ENCODE data around the gene ACTG1.

The ACTG1 gene

DNA sequence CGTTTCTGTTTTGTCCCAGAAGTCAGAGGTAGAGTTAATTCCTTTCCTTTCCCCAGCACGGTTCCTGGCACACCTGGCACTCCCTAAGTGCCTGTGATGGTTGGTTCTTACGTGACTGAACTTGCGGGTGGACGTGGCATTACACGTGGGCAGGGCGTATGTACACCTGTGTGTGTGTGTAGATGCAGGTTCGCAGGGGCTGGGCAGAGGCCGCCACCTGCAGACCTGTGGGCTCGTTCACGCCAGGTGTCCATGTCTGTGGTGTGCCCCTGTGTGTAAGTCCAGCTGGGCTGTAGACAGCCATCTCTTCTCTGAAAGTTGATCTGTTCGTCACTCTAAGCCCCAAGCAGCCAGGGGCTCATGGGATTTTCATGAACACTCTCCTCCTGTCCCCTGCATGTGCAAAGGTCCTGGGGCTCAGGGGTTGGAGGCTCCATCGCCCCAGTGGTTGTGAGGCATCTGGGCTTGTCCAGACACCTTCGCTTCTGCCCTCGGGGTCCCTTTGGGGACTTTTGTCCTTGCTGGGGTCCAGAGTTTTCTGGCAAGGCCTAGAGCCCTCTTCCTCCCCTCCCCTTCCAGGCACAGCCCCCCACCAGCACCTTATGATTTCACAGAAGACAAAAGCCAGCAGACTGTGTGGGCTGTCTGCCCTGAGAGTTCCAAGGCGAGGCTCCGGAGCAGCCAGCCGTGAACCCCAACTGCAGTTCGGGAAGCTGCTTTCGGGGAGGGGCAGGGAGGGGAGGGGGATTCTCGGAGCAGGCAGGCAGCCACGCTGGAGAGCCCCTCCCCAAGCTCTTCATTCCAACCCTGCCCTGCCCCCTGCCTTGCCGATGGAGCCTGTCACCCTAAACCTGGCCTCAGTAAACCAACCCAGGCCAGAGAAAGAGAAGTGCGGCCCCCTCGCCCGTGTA is 10.1 kb upstream of the ACTG1 start:
- H3K9ac ChIP-seq (ENCODE audit: low read length in 2 of 2), result no peak overlapping the region
- no peaks in the 10 kb centered on the region for H3K9me3 ChIP-seq (ENCODE audit: control insufficient read depth in 2 of 2, low read length in 2 of 2)
- no peaks in the 10 kb centered on the region for H3K36me3 ChIP-seq (ENCODE audit: control insufficient read depth in 2 of 2, insufficient read depth in 2 of 2, low read length in 2 of 2)
- H3K27me3 ChIP-seq (ENCODE audit: control insufficient read depth in 1 of 2, insufficient read depth in 2 of 2, low read length in 2 of 2), result peaks cover 36 to 41% of the 10 kb centered on the region in 2 donors
- H3K4me3 ChIP-seq (ENCODE audit: low read length in 2 of 2), result no peak overlapping the region
- H3K4me1 ChIP-seq (ENCODE audit: control insufficient read depth, insufficient read depth, low read length), result peaks cover 37% of the 10 kb centered on the region
- no peak overlapping the region for H3K27ac ChIP-seq (ENCODE audit: low read length)

DNA sequence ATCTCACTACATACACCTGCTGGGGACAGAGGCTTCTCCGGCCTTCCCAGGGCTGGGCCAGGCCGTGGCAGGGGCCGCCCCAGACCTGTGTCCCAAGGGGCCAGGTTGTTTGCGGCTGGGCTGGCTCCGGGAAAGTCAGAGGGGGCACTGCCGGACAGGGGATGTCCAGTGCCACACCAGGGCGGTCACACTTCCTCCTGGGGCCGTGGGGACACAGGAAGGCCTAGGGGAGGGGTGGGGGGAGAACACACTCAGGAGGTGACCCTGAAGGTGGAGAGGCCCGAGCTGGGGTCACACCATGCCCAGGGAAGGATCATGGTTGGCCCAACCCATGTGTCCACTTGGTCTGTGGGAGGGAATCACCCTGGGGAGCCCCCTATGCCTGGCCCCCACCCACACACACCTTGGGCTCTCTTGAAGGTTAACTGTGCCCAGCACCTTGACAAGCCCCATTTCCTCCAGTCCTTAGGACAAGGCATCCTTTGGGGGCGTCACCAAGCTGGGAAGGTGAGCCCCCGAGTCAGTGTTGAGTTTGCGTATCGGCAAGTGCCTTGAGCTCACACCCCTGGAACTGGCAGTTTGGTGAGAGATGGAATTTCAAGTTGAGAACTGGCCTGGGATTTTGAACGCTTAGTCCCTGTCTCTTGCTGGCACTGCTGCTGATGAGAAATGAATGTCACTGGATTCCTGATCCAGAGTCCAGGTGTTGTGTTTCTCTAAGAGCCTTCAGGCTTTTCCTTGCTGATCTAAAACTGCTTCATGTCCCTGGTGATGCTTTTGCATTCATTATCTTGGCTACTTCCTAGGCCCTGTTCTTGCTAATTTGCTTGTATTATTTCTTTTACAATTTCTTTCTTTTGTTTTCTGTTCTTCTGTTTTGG is 7.7 kb upstream of the ACTG1 start:
- Histone ChIP-seq H3K9me3 (ENCODE audit: control insufficient read depth in 2 of 2, low read length in 2 of 2) (no peaks in the 10 kb centered on the region), H3K36me3 (ENCODE audit: control insufficient read depth in 2 of 2, insufficient read depth in 2 of 2, low read length in 2 of 2) (no peaks in the 10 kb centered on the region), H3K27me3 (ENCODE audit: control insufficient read depth in 1 of 2, insufficient read depth in 2 of 2, low read length in 2 of 2) (peaks cover 16 to 25% of the 10 kb centered on the region in 2 donors), H3K4me1 (ENCODE audit: control insufficient read depth, insufficient read depth, low read length) (peaks cover 58% of the 10 kb centered on the region), H3K4me3 (ENCODE audit: low read length in 2 of 2) (peak overlapping the region in 1 of 2 donors; percentile 76), H3K27ac (ENCODE audit: low read length) (no peak overlapping the region), H3K9ac (ENCODE audit: low read length in 2 of 2) (no peak overlapping the region)

DNA sequence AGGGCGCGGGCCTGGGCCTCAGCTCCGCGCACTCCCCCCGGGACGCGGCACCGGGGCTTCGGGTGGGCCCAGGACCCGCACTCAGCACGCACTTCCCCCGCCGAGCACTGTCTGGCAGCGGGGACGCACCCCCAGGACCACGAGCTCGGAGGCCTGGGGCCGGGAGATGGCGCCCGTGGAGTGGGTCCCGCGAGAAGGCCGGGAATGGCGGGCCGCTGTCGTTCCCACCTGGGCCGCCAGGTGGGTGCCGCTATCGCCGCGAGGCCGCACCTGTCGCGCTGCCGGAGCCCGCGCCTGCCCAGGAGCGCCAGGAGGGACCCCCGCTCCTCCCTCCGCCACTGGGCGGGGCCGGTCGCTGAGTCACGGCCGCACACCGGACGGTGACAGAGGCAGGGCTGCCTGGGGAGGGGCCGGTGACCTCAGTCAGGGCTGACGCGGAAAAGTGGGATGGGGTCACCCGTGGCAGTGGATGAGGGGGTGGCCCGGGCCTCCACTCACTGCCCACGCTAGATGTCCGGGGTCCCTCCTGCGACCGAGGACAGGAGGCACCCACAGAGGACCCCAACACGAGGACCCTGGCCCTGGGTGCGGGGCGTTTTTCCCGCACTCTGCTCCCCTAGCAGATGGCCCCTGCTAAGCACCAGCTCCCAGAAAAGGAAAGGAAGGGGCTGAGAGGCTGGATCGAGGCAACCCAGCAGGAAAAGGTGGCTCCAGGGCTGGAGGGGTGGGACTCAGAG is 6.9 kb upstream of the ACTG1 start:
- no peaks in the 10 kb centered on the region for H3K9me3 ChIP-seq (ENCODE audit: control insufficient read depth in 2 of 2, low read length in 2 of 2)
- H3K4me3 ChIP-seq (ENCODE audit: low read length in 2 of 2), result peak overlapping the region; percentile 55 to 76
- no peaks in the 10 kb centered on the region for H3K36me3 ChIP-seq (ENCODE audit: control insufficient read depth in 2 of 2, insufficient read depth in 2 of 2, low read length in 2 of 2)
- peak overlapping the region; percentile 2 to 58 for H3K9ac ChIP-seq (ENCODE audit: low read length in 2 of 2)
- peaks cover 11 to 19% of the 10 kb centered on the region in 2 donors for H3K27me3 ChIP-seq (ENCODE audit: control insufficient read depth in 1 of 2, insufficient read depth in 2 of 2, low read length in 2 of 2)
- peak overlapping the region; percentile 95 for H3K27ac ChIP-seq (ENCODE audit: low read length)
- H3K4me1 ChIP-seq (ENCODE audit: control insufficient read depth, insufficient read depth, low read length), result peaks cover 58% of the 10 kb centered on the region

DNA sequence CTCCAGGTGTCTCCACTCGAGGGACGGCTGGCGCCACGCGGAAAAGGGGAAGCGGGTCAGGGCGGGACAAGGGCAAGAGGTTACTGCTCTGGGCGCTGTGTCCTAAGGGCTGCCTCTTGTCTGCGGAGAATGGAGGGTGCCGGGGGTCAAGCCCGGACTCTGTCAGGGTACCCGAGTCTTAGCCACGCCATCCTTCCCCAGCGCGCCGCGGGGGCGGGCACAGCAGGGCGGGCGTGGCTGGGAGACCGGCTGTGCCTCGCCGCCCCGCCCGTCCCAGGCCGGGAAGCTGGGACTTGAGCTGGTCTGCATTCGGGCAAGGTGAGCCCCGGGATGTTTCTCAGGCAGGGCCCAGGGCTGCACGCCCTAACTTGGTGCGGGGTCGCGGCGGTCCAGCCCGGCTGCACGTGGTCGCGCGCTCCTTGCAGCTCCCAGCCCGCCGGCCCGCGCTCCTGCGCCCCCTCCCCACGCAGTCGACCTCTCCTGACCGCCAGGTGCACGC is 6.2 kb upstream of the ACTG1 start:
- H3K27me3 ChIP-seq (ENCODE audit: control insufficient read depth in 1 of 2, insufficient read depth in 2 of 2, low read length in 2 of 2), result peaks cover 6 to 13% of the 10 kb centered on the region in 2 donors
- peak overlapping the region; percentile 55 to 76 for H3K4me3 ChIP-seq (ENCODE audit: low read length in 2 of 2)
- H3K9me3 ChIP-seq (ENCODE audit: control insufficient read depth in 2 of 2, low read length in 2 of 2), result no peaks in the 10 kb centered on the region
- H3K9ac ChIP-seq (ENCODE audit: low read length in 2 of 2), result peak overlapping the region; percentile 53 to 58
- peaks cover 61% of the 10 kb centered on the region for H3K4me1 ChIP-seq (ENCODE audit: control insufficient read depth, insufficient read depth, low read length)
- peak overlapping the region; percentile 95 for H3K27ac ChIP-seq (ENCODE audit: low read length)
- no peaks in the 10 kb centered on the region for H3K36me3 ChIP-seq (ENCODE audit: control insufficient read depth in 2 of 2, insufficient read depth in 2 of 2, low read length in 2 of 2)

DNA sequence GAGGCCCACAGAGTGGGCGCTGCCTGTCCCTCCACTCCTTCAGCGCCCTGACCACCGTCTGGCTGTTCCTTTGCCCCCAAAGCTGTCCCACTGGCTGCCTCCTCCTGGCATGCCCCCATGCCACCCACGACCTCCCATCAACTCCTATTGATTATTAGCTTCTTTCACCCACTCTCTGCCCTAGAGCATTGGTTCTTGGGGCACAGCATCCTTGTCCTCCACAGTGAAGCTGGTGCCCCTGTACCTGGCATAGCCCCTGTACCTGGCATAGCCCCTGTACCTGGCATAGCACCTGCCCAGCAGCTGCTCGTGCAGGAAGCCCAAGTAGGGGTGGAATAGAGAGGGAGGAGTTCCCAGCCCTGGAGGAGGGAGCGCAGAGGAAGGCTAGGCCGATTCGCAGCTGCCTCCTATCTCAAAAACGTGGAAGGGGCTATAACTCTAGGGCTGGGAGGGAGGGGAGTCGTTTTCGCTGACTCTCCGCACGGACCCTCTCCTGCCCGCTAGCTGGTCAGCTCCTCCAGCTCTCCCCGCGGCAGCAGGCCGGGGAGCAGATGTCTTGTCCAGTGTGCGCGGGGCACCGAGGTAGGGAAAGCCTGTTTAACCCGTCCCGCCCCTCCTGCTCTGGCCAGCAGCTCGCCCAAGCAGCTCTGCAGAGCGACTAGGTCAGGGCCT is 5.7 kb upstream of the ACTG1 start:
- H3K9me3 ChIP-seq (ENCODE audit: control insufficient read depth in 2 of 2, low read length in 2 of 2), result no peaks in the 10 kb centered on the region
- peak overlapping the region; percentile 53 to 58 for H3K9ac ChIP-seq (ENCODE audit: low read length in 2 of 2)
- H3K27me3 ChIP-seq (ENCODE audit: control insufficient read depth in 1 of 2, insufficient read depth in 2 of 2, low read length in 2 of 2), result peaks cover under 1 to 7% of the 10 kb centered on the region in 2 donors
- H3K27ac ChIP-seq (ENCODE audit: low read length), result peak overlapping the region; percentile 95
- peak overlapping the region; percentile 55 to 76 for H3K4me3 ChIP-seq (ENCODE audit: low read length in 2 of 2)
- H3K36me3 ChIP-seq (ENCODE audit: control insufficient read depth in 2 of 2, insufficient read depth in 2 of 2, low read length in 2 of 2), result no peaks in the 10 kb centered on the region
- peaks cover 59% of the 10 kb centered on the region for H3K4me1 ChIP-seq (ENCODE audit: control insufficient read depth, insufficient read depth, low read length)

DNA sequence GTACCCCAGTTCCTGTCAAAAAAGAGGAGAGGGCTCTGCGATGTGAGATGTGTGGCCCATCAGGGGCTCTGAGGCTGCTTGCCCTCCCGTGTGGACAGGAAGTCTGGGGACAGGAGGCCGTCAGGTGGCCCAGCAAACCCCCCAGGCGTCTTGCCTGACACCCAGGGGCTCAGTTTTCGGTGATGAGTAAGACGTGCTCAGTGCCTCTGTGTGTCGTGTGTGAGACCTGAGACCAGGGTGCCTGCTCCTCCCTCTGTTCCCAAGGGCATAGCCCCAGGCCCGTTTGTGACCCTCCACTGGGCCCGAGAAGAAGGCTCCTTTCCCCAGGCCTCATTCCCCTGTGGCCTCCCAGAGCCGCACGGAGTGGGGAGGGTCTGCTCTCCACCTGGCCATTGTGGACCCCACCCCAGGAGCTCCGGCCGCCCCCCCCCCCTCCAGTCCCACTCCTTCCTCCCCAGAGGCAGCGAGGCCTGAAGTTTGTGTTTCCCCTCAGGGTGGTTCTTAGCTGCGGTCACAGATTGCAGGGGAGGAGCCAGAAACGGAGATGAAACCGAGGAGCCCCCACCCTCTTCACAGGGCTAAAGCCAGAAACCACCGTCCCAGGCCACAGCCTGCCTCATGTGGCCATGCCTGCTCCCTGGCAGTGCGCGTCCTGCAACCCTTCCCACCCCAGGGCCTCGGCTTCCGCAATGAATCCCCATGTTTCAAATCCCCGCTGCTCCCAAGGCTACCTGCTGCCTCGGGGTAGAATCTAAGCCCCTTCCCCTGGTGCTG is 4.9 kb upstream of the ACTG1 start:
- peaks cover 0 to under 1% of the 10 kb centered on the region in 2 donors for H3K27me3 ChIP-seq (ENCODE audit: control insufficient read depth in 1 of 2, insufficient read depth in 2 of 2, low read length in 2 of 2)
- H3K9ac ChIP-seq (ENCODE audit: low read length in 2 of 2), result peak overlapping the region; percentile 68 to 88
- no peaks in the 10 kb centered on the region for H3K36me3 ChIP-seq (ENCODE audit: control insufficient read depth in 2 of 2, insufficient read depth in 2 of 2, low read length in 2 of 2)
- H3K4me1 ChIP-seq (ENCODE audit: control insufficient read depth, insufficient read depth, low read length), result peaks cover 57% of the 10 kb centered on the region
- H3K4me3 ChIP-seq (ENCODE audit: low read length in 2 of 2), result peak overlapping the region; percentile 78 to 87
- H3K9me3 ChIP-seq (ENCODE audit: control insufficient read depth in 2 of 2, low read length in 2 of 2), result no peaks in the 10 kb centered on the region
- H3K27ac ChIP-seq (ENCODE audit: low read length), result peak overlapping the region; percentile 95

DNA sequence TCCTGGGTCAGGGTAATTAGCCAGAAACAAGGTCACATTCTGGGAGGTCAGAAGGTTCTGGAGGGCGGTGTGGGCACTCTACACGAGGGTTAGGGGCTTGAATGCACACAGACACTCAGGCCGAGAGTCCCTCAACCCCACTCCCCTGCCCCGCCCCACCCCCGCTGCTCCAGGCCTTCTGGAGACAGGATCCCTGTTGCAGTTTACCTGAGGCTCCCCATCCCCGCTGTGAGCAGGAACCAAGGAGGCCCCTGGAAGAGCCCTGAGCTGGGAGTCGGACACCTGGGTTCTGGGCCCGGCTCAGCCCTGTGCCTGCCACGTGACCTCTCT is 4.4 kb upstream of the ACTG1 start:
- Histone ChIP-seq H3K9me3 (ENCODE audit: control insufficient read depth in 2 of 2, low read length in 2 of 2) (no peaks in the 10 kb centered on the region), H3K9ac (ENCODE audit: low read length in 2 of 2) (peak overlapping the region; percentile 84 to 88), H3K4me3 (ENCODE audit: low read length in 2 of 2) (peak overlapping the region; percentile 78 to 87), H3K27ac (ENCODE audit: low read length) (peak overlapping the region; percentile 95), H3K36me3 (ENCODE audit: control insufficient read depth in 2 of 2, insufficient read depth in 2 of 2, low read length in 2 of 2) (peaks cover 0 to 2% of the 10 kb centered on the region in 2 donors), H3K4me1 (ENCODE audit: control insufficient read depth, insufficient read depth, low read length) (peaks cover 57% of the 10 kb centered on the region), H3K27me3 (ENCODE audit: control insufficient read depth in 1 of 2, insufficient read depth in 2 of 2, low read length in 2 of 2) (no peaks in the 10 kb centered on the region)

DNA sequence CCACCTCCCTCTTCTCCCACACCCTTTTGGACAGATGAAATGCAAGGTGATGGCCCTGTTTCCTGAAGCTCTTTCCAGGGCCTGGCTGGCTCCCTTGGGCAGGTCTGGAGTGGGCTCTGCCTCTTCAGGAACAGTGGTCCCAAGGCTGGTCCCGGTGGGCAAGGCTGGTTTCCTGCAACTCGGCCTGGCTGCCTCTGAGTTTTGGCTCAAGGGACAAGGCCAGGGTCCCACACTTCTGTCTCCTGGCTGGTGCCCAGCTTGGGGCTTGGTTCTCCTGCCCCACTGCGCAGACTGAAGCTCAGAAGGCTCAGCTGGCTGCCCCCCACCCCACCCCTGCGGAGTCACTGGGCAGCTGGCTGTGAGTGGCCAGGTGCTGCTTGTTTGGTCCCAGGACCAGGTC is 3.8 kb upstream of the ACTG1 start:
- Histone ChIP-seq H3K4me1 (ENCODE audit: control insufficient read depth, insufficient read depth, low read length) (peaks cover 57% of the 10 kb centered on the region), H3K4me3 (ENCODE audit: low read length in 2 of 2) (peak overlapping the region; percentile 78 to 87), H3K9ac (ENCODE audit: low read length in 2 of 2) (peak overlapping the region; percentile 84 to 88), H3K27ac (ENCODE audit: low read length) (peak overlapping the region; percentile 95), H3K9me3 (ENCODE audit: control insufficient read depth in 2 of 2, low read length in 2 of 2) (no peaks in the 10 kb centered on the region), H3K27me3 (ENCODE audit: control insufficient read depth in 1 of 2, insufficient read depth in 2 of 2, low read length in 2 of 2) (no peaks in the 10 kb centered on the region), H3K36me3 (ENCODE audit: control insufficient read depth in 2 of 2, insufficient read depth in 2 of 2, low read length in 2 of 2) (peaks cover 5 to 8% of the 10 kb centered on the region in 2 donors)

DNA sequence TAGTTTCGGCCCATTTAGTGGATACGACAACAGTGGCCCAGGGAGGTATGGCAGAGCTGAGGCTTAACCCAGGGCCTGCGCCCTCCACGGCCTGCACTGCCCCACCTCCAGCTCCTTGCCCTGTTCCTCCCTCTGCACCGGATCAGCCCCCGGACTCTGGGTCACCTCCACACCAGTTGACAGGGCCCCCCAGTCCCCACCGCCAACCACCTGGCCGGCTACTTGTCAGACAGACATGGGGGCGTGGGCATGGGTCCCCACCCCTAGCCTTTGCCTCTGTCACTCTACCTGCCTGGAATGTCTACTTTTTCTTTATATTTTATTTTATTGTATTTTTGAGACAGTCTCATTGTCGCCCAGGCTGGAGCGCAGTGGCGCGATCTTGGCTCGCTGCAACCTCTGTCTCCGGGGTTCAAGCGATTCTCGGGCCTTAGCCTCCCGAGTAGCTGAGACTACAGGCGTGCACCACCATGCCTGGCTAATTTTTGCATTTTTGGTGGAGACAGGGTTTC is 3.0 kb upstream of the ACTG1 start:
- Histone ChIP-seq H3K4me1 (ENCODE audit: control insufficient read depth, insufficient read depth, low read length) (peaks cover 57% of the 10 kb centered on the region), H3K36me3 (ENCODE audit: control insufficient read depth in 2 of 2, insufficient read depth in 2 of 2, low read length in 2 of 2) (peaks cover 13 to 16% of the 10 kb centered on the region in 2 donors), H3K9me3 (ENCODE audit: control insufficient read depth in 2 of 2, low read length in 2 of 2) (no peaks in the 10 kb centered on the region), H3K9ac (ENCODE audit: low read length in 2 of 2) (peak overlapping the region; percentile 84 to 88), H3K27ac (ENCODE audit: low read length) (peak overlapping the region; percentile 95), H3K27me3 (ENCODE audit: control insufficient read depth in 1 of 2, insufficient read depth in 2 of 2, low read length in 2 of 2) (no peaks in the 10 kb centered on the region), H3K4me3 (ENCODE audit: low read length in 2 of 2) (peak overlapping the region; percentile 78 to 87)

All from stomach smooth muscle (tissue), 2 donors.